Fibroblast of skin of left biceps (primary cell): ENCODE results near the gene LRCH3.

Experiments used
- DNase-seq, 2 experiments: peaks; one replicate each; pipeline ENCODE4 v3.0.0-alpha.2; 2013; ENCODE audit warnings: low read depth in 2 of 2

LRCH3 gene

DNA sequence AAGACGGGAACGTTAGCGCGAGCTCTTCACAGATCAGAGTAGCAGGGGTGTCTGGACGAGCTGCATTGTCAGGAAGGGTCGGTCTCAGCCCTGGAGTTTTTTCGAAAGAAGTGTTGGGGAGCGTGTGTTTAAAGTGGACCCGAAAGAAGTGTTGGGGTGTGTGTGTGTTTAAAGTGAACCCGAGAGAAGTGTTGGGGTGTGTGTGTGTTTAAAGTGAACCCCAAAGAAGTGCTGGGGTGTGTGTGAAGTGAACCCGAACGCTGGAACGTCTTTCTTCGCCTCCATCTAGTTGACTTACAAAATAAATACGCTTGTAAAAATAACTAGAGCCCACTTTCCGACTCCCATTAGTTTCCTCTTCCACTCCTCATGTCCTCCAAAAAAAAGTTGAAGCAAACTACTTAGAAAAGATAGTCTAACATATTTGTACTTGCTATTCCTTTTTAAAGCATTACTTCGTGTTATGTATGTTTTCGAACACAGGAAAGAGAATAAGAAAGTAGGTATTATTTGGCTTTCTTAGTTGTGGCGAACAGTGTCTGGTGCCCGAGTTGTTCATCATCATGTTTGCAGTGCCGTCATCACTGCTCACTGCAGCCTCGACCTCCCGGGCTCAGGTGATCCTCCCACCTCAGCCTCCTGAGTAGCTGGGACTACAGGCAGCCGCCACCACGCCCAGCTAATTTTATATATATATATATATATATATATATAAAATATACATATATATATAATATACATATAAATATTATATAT, 1.0 kb downstream of the LRCH3 start:
- DNase-seq, result no peak

DNA sequence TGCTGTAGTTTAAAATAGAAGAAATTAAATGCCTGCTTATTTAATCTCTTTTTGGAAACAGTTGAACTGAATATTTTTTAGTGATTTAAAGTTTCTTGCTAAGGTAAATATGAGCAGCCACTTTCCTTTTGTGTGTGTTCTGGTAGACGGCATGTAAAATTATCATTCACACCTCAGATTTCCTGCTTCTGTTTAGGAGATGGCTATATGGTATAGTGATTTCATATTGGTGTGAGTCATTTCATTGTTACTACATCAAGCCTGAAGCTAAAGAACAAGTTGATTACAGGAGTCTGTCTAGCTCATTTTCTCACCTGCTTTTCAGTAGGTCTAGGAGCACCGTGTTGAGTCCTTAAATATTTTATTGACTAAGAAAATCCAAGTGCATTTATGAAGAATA, 2.2 kb downstream of the LRCH3 start:
- DNase-seq, result no peak

DNA sequence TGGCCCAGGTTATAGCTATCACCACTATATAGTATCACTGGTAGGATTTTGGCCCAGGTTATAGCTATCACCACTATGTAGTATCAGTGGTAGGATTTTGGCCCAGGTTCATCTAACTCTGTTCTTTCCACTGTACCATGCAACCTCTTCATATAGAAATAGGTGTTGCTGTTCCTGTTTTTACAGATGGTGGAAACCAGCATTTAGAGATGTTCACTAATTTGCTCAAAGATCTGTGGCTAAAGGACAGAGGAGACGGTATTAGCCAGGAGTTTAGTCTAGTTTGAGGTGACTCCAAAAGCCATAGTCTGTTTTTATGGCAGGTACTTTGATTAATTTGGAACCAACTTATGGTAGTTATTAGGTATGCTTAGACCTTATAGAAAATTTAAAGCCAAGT, 3.1 kb downstream of the LRCH3 start:
- no peak for DNase-seq

DNA sequence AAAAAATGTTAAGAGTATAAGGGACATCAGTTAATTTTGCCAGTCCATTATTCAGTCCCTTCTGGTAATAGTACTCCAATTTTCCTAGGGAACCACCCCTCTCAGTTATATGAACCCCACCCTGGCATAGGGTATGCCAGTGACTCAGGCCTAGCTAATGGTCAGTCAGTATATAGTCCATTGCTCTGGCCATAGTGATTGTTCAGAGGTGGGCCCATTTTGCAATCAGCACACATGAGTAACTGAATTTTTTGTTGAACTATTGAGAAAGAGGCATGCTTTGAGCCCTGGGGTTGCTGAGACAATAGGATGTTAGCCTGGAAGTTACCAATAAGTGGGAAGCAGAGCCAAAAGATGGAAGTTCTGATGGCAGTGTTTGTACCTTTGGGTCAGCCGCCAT, 4.1 kb downstream of the LRCH3 start:
- DNase-seq, result no peak

DNA sequence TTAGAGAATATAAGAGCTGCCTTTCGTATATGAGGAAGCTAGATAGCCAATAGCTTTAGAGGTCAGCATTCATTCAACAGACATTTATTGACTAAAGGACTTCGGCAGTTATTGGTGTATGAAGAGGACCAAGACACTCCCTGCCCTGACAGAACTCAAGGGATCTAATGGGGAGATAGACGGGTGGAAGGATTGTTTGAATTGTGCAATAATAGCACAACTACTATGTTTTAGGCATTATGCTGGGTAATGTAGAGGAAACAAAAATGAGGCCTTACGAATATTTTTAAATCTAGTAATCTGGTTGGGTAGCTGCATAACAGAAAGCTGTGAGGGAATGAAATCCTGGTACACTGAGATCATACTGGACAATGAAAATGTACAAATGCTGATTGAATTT, 5.0 kb downstream of the LRCH3 start:
- no peak for DNase-seq

DNA sequence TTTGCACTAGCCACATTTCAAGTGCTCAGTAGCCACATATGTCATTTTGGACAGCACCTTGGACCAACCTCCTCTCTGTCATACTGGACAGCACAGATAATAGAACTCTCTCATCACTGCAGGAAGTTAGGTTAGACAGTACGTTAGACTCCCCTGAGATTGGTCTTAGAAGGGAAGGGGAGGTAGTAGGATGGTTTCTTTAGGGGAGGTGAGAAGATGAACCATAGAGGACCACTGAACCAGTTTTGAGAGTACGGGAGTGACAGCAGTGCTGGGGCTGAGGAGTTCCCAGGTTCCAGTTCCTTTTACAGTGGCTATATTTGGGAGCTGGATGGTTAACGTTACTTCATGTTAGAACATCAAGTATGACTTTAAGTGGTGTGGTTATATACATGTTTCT, 7.8 kb downstream of the LRCH3 start:
- no peak for DNase-seq

DNA sequence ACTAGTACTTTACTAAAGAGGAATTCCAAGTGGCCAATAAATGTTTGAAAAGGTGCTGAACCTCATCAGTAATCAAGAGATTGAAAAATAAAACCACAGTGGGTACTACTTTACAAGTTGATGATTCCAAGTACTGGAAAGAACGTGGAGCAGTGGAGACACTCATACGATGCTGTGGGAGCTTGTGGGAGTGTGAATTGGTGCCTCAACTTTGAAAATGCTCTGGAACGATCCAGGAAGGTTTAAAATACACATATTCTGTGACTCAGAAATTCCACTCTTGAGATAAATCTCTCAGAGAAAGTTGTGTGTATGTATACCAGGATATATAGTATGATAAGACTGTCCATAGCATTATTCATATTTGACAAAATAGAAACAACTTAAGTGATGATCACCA, 9.3 kb downstream of the LRCH3 start:
- no peak for DNase-seq

DNA sequence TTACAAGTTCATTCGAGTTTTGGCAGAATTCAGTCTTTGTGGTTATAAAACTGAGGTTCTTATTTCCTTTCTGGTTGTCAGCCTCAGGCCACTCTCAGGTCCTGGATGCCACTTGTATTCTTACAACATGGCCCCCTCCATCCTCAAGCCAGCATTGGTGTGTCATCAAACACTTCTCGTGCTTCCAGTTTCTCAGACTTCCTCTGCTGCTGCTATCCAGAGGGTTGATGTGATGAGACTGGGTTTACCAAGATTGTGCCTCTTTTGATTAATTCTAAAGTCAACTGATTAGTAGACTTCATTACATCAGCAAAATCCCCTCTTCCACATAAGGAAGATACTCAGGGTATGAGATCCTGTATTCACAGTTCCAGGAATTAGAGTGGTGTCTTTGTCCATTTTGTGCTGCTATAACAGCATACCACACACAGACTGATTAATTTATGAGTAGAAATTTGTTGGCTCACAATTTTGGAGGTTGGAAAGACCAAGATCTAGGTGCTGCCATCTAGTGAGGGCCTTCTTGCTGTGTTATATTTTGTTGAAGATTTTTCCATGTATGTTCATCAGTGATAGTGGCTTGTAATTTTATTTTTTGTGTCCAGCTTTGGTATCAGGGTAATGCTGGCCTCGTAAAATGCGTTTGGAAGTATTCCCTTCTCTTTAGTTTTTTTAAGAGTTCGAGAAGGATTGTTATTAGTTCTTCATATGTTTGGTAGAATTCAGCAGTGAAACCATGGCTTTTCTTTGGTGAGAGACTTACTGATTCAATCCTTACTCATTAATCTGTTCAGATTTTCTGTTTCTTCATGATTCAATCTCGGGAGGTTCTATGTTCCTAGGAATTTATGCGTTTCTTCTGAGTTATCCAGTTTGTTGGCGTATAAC, 11.1 kb downstream of the LRCH3 start:
- DNase-seq, result no peak

DNA sequence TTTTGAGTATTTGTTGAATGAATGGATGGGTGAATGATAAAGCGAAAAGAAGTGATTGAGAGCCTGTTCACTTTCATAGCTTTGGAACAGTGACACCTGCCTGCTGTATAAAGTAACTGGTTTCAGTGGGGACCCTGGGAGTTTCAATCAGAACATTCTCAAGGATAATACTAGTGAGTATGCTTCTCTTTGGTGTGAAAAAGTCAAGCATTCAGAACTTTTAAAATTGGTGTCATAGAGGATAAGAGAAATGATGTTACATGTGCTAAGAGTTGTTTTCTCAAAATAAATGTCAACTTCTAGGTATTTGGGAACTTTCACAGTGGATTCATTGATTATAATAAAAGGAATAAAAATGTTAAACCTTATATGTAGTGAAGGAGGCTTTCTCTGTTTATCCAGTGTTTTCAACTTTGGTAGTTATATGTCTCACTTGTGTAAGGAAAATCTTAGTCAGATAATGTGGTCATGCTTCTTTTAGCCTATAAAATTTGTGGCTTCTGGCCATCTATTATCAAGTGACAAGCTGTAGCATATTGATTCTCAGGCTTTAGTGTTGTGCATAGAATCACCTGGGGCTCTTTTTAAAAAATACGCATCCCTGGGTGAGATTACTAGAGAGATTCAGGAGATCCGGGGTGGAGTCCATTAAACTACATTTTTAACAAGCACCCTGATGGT, 11.9 kb downstream of the LRCH3 start:
- no peak for DNase-seq

DNA sequence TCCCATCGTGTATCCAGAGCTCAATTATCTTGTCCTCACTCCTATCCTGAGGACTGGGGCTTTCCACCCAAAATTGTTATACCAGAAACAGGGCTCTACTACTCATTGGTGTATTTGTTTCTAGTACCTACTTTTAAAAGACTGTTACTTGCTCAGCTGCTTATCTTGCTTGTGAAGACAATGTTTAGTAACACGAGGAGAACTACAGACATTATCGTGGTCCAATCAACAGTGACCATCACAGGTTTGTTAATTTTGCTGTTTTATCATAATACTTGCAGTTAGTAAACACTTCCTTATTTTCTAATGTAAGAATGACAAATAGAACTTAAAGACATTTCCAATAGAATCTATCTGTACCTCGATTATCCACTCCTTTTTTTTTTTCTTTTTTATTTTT, 13.5 kb downstream of the LRCH3 start:
- no peak for DNase-seq

DNA sequence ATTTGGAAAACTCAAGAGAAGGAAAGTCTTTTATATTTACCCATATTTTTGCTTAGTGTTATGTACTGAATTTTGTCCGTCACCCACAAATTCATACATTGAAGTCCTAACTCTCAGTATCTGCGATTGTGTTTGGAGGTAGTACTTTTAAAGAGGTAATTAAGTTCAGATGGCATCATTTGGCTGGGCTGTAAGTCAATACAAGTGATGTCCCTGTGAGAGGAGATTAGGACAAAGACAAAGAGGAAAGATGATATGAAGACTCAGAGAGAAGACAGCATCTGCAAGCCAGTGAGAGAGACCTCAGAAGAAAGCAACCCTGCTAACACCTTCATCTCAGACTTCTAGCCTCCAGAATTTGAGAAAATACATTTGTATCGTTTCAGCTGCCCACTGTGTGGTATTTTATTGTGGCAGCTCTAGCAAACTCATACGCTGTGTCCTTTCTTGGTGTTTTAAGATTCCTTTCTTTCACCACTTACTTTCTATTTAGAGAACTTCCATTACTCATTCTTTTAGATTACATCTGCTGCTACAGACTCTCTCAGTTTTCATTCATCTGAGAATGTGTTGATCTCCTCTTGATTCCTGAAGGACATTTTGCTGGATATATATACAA, 17.0 kb downstream of the LRCH3 start:
- DNase-seq, result no peak

DNA sequence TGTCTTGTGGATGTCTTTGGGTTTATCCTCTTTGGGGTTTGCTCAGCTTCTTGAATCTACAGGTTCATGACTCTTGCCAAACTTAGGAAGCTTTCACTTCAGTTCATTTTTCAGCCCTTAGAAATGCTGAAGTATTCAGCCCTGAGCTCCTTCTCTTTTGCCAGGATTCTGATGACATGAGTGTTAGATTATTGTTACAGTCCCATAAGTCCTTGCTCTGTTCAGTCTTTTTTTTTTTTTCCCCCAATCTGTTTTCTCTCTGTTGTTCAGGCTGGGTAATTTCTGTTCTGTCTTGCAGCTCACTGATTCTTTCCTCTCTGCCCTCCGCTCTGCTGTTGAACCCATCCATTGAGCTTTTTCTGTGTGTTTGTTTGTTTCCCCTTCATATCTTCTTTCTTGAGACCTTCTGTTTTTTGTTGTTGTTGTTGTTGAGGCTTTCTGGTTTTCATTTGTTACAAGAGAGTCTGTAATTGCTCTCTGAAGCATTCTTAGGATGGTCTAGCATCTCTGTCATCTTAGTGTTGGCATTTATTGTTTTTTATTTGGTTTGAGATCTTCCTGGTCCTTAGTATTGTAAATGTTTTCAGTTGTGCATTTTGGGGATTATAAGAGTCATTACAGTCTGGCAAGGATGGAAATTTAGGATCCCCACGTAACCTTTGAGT, 18.4 kb downstream of the LRCH3 start:
- peak; percentile 60 to 65 for DNase-seq

DNA sequence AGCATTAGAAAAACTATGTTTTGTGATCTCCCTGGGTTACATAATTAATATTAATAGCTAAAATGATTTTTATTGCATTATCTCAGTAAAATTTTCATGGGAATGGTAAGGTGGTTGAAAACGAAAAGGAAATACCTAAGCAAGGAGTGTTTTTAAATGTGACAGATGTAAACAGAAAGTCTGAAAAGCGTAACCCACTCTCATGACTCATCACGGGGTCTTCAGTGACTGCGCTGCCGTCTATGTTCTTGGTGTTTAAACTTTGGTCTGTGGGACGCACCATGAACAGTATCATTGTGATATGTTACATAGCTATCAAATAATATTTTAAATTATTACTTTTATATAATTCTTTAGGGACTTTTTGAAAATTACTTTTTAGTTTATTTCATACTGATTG, 19.8 kb downstream of the LRCH3 start:
- DNase-seq, result no peak

DNA sequence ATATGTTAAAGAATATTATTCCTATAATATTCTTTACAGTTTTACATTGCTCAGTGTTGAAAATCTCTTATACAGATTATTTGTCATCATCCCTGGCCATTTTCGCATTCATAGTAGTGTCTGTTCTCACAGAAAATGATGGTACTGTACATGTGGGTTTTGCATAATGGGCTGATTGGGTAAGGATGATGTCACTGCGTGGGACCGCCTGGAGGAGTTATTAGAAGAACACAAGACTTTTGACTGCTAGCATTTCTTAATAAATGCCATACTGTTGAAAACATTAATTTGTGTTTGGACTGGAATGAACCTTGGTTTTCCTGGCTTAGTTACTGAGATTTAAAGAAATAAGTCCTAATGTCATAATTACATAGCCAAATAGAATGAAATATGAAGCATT, 20.3 kb downstream of the LRCH3 start:
- DNase-seq, result peak; percentile 65 to 68

DNA sequence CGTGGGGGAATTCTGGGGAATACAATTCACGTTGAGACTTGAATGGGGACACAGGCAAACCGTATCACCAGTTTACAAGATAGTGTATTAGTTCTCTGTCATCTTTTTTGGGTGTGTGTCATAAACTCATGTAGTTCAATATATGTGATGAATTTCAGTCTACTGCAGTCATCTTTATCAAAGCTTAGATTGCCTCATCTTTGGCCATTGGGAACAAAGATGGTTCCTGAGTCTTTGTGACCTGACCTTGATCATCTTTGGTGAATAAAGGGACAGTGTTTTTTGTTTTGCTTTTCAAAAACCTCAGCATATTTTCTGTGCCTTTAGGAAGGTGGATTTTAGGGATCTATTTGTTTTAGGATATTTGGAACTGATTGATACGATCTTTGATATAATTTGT, 23.3 kb downstream of the LRCH3 start:
- DNase-seq, result no peak

DNA sequence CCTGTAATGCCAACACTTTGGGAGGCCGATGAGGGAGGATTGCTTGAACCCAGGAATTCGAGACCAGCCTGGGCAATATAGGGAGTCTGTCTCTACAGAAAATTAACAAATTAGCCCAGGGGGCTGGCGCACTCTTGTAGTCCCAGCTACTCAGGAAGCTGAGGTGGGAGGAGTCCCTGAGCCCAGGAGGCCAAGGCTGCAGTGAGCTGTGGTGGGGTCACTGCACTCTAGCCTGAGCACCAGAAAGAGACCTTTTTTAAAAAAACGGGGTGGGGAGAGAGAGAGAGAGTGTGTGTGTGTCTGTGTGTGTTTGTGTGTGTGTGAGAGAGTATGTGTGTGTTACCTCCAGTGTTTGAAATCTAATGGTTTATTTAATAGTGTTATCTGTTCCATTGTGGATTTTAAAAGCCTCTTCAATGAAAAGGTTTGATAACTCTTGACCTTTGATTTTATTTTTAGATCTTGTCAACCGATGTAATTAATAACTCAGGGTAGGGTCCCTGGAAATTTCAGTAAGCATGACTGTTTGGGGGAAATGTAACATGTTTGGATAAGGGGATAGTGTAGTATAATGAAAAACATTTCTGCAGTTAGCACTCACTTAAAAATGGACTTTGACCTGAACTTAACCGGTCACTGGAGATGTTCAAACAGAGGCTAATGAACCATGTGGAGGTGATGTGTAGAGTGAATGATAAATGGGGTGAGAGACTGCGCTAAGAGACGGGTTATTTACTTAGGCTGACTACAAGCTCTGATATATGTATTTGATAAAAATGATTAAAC, 29.7 kb downstream of the LRCH3 start:
- no peak for DNase-seq

DNA sequence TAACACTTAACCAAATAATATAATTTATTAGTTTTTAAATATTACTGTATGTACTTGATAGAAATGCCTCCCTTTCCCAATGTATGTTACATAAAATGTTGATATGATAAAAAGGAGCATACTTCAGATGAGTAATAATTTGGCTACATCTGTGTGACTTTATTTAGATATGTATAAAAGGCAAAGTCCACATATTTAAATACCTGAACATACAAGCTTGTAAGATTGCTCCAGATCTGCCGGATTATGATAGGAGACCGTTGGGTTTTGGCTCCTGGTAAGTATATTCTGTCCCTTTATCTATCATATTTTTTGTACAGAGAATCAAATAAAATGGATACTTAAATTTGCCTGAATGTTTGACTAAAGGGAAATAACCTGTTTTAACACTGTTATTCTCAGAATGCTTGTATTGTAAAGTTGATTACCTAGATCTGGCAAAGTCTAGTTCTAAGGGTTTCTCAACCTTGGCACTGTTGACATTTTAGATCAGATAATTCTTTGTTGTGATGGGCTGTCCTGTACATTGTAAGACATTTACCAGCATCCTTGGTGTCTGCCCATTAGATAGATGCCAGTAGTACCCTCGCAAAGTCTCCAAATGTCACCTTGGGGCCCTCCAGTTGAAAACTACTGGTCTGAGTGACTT, 38.5 kb downstream of the LRCH3 start:
- DNase-seq, result no peak

DNA sequence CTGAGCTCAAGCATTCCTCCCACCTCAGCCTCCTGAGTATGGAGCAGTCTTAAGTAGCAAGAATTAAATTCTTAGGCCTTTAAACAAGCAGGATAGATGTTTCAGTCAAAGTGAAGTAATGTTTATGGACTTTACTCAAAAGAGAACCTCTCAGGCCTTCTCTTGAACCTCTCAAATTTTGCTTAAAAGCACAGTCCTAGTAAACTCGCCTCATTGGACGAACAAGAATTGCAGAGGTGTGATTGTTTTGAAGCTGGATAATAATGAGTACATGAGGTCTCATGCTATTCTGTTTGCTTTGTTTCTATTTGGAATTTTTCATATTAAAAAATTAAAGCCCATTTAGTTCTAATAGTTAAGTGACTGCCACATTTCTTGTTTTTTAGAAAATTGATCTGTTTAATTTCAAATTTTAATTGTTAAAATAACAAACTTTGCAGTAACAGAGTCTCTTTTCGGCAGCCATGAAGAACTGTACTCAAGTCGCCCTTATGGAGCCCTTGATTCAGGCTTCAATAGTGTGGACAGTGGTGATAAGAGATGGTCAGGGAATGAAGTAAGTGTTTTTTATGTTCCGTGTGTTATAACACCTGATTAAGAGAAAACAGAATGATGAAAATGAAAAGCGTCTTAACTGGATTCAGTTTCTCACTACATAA, 39.4 kb downstream of the LRCH3 start:
- DNase-seq, result no peak

DNA sequence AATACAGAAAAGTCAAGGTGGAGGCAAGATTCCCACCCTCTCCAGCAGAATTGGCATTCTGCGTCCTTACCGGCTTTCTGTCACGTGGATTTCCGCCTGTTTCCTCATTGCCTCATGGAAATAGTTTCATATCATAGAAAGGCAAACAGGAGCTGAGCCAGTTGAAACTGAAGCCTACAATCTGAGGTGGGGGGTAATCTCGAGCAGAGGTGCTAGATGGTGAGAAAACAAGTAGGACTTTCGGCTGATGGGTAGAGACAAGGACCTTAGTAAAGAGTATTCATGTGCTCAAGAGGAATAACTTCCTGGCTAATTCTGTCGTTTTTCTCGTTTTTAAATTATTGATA, 39.9 kb downstream of the LRCH3 start:
- DNase-seq, result no peak
